ENCODE results near the gene DTX1. TPM values are rescaled to one million over a fixed set of nuclear protein-coding genes. Genes with fewer than 3 reads are reported as not detected.

Gene DTX1
- total RNA-seq, 1 experiment from 2014 or later: 3.0 TPM

DNA sequence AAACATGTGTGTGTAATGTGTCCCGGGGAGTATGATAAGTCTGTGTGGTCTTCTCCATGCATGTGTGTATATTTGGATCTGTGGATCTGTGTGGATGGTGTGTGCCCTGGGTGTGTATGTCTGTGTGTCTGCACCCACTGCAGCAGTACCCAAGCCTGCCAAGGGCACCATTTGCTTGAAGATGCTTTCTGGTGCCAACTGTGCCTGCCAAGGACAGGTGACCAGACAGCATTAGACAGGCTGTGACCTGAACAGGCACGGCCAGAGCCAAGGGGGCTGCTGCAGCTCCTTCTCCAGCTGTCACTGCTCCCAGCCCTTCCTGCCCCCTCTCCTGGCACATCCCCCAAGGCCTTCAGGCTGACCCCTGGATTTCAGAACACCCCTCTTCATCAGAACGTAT lies 35.0 kb downstream of the DTX1 start:
- Histone ChIP-seq H2AK5ac (ENCODE audit: insufficient read length, low read length) (no peak overlapping the region), H3K23ac (ENCODE audit: insufficient read length, low read depth, low read length) (no peak overlapping the region), H3K9me3 (ENCODE audit: control insufficient read depth, low read depth, low read length) (no peaks in the 10 kb centered on the region), H3K79me2 (ENCODE audit: insufficient read depth, low read length) (no peaks in the 10 kb centered on the region), H2AFZ (ENCODE audit: low read length) (no peak overlapping the region), H2BK5ac (ENCODE audit: insufficient read length, low read length) (no peak overlapping the region), H4K91ac (ENCODE audit: insufficient read length, low read depth, low read length) (no peak overlapping the region), H3K4me1 (ENCODE audit: insufficient read depth, low read length) (no peaks in the 10 kb centered on the region), H3K4ac (ENCODE audit: low read depth, low read length) (no peak overlapping the region), H2BK15ac (ENCODE audit: low read depth, low read length) (no peak overlapping the region), H3K79me1 (ENCODE audit: insufficient read depth, low read depth, low read length, poor library complexity, severe bottlenecking) (no peaks in the 10 kb centered on the region), H3K18ac (ENCODE audit: insufficient read length, low read depth, low read length) (no peak overlapping the region), H4K8ac (replicated peaks; ENCODE audit: insufficient read length, low read depth, low read length) (no peak overlapping the region), H3K27ac (ENCODE audit: insufficient read length, low read depth, low read length) (no peak overlapping the region), H2BK20ac (ENCODE audit: low read depth, low read length, poor library complexity, severe bottlenecking) (no peak overlapping the region), H3K9ac (ENCODE audit: extremely low read depth, insufficient read length, low read length) (no peak overlapping the region), H3K14ac (ENCODE audit: insufficient read depth, low read length) (no peak overlapping the region), H4K20me1 (ENCODE audit: control insufficient read depth, insufficient read depth, insufficient read length) (no peaks in the 10 kb centered on the region), H2BK12ac (ENCODE audit: insufficient read length, low read depth, low read length) (no peak overlapping the region), H3K23me2 (ENCODE audit: insufficient read length, low read depth, low read length, poor library complexity, severe bottlenecking) (no peaks in the 10 kb centered on the region), H4K5ac (ENCODE audit: insufficient read length, low read depth, low read length) (no peak overlapping the region), H3K27me3 (ENCODE audit: insufficient read depth, low read length) (no peaks in the 10 kb centered on the region), H3K56ac (ENCODE audit: insufficient read length, low read depth, low read length) (no peak overlapping the region), H3T11ph (ENCODE audit: low read length) (no peak overlapping the region), H3K4me2 (ENCODE audit: insufficient read depth, insufficient read length, low read length) (no peak overlapping the region), H2BK120ac (ENCODE audit: low read depth, low read length, poor library complexity, severe bottlenecking) (no peak overlapping the region)
- Mint-ChIP-seq H3K4me1 (peaks cover 15 to 24% of the 10 kb centered on the region in 2 experiments), H3K36me3 (ENCODE audit: insufficient read depth in 1 of 3, low read depth in 3 of 3) (no peaks in the 10 kb centered on the region; a peak in 1 of 7 replicates), H3K27me3 (ENCODE audit: low read depth) (peaks cover 27% of the 10 kb centered on the region), H3K9me3 (no peaks in the 10 kb centered on the region; a peak in 1 of 5 replicates), H3K27ac (no peak overlapping the region), H3K4me3 (no peak overlapping the region)
- TF ChIP-seq, protein P1, sequence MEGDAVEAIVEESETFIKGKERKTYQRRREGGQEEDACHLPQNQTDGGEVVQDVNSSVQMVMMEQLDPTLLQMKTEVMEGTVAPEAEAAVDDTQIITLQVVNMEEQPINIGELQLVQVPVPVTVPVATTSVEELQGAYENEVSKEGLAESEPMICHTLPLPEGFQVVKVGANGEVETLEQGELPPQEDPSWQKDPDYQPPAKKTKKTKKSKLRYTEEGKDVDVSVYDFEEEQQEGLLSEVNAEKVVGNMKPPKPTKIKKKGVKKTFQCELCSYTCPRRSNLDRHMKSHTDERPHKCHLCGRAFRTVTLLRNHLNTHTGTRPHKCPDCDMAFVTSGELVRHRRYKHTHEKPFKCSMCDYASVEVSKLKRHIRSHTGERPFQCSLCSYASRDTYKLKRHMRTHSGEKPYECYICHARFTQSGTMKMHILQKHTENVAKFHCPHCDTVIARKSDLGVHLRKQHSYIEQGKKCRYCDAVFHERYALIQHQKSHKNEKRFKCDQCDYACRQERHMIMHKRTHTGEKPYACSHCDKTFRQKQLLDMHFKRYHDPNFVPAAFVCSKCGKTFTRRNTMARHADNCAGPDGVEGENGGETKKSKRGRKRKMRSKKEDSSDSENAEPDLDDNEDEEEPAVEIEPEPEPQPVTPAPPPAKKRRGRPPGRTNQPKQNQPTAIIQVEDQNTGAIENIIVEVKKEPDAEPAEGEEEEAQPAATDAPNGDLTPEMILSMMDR (conservative IDR thresholded peaks at IDR 0.05): no peak
- no peak for DNase-seq
- no CpG with 5 or more reads among the region's 3 CpGs for WGBS (ENCODE audit: extremely low coverage, insufficient read length, low lambda C conversion rate)

Data from H9 (cell line).